GM10248 (cell line): ENCODE measurements around the gene FNBP1.

Experiments
- CTCF ChIA-PET: fragments of 300-600 bp; sonication (Branson Sonifier 250); formaldehyde crosslinking; extraction: SDS; loops from one replicate; lab custom pipeline; 2021; ENCODE audit warnings: antibody characterized with exemption; lab: Yijun Ruan, JAX
- POLR2A ChIA-PET: fragments of 350-650 bp; sonication (Branson Sonifier 250); formaldehyde crosslinking; extraction: SDS; loops from one replicate; lab custom pipeline; 2020; ENCODE audit warnings: antibody characterized with exemption; lab: Yijun Ruan, JAX
- DNase-seq: peaks from one replicate; pipeline ENCODE4 v3.0.0; 2012; ENCODE audit errors: extremely low spot score
- CTCF ChIP-seq: IDR thresholded peaks from 2 replicates; pipeline ENCODE4 v1.5.1; 2012; ENCODE audit warnings: mild to moderate bottlenecking, low read depth; ENCODE audit errors: extremely low read depth, missing control alignments, control extremely low read depth

FNBP1 gene

GRCh38 chr9:129878291-129878690, 164.7 kb downstream of the FNBP1 start:
- DNase-seq, result no peak
- CTCF ChIA-PET, result no interaction called here
- TF ChIP-seq CTCF, result no peak
- POLR2A ChIA-PET, result interaction anchor here (0.6 kb wide), 1 partner anchor 60 kb away, joined by 5 read pairs; no protein-coding TSS in a partner anchor

DNA sequence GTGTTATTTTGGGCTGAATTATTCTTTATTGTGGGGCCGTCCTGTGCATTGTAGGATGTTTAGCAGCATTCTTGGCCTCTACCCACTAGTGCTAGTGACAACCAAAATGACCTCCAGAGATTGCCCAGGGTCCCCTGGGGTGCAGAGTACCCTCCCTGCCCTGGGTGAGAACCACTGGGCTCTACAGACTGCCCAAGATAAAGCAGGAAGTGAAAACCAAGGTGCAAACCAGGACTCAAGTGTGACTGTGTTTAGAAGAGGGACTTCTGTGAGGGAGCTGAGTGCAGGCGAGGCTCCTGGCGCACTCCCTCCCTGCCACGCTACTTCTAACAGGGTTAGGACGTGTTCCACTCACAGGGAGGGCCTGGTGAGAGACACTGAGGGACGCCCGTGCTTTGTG, 166.2 kb downstream of the FNBP1 start:
- POLR2A ChIA-PET, result no interaction called here
- CTCF ChIA-PET, result interaction anchor here (2.0 kb wide), 1 partner anchor 8 kb away, joined by 6 read pairs; no protein-coding TSS in a partner anchor
- no peak for DNase-seq
- TF ChIP-seq CTCF, result no peak

GRCh38 chr9:129875687-129876395, 167.1 kb downstream of the FNBP1 start:
- DNase-seq, result no peak
- no peak for TF ChIP-seq CTCF
- ChIA-PET POLR2A (no interaction called here), CTCF (interaction anchor here (2.0 kb wide), 1 partner anchor 9 kb away, joined by 6 read pairs; no protein-coding TSS in a partner anchor)

DNA sequence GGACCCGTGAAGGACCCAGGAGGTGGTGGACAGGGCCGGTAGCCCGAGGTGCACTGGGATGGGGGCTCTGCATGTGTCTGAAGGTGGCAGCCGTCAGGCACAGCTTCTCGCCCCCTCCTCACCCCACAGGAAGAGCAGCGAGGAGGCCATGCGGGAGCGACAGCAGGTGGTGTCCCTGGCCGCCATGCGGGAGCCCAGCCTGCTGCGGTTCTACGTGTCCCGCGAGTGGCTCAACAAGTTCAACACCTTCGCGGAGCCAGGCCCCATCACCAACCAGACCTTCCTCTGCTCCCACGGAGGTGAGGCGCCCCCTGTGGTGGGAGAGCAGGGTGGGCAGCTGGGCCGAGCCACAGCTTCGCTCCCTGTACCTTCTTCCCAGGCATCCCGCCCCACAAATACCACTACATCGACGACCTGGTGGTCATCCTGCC, 167.8 kb downstream of the FNBP1 start:
- ChIA-PET POLR2A (no interaction called here), CTCF (interaction anchor here (1.5 to 2.0 kb wide), 2 partner anchors 10 kb away, joined by 4 to 6 read pairs; no protein-coding TSS in a partner anchor)
- no peak for DNase-seq
- no peak for TF ChIP-seq CTCF

GRCh38 chr9:129874261-129875101, 168.5 kb downstream of the FNBP1 start:
- POLR2A ChIA-PET, result no interaction called here
- DNase-seq, result no peak
- TF ChIP-seq CTCF, result no peak
- CTCF ChIA-PET, result interaction anchor here (0.7 to 1.5 kb wide), 2 partner anchors 10 to 27 kb away, joined by 3 to 4 read pairs; no protein-coding TSS in a partner anchor

- POLR2A ChIA-PET, result no interaction called here
- no peak for TF ChIP-seq CTCF
- CTCF ChIA-PET, result interaction anchor here (0.7 to 1.5 kb wide), 2 partner anchors 11 to 26 kb away, joined by 3 to 4 read pairs; no protein-coding TSS in a partner anchor
- DNase-seq, result no peak
Measured at GRCh38 chr9:129873563-129874190, 169.3 kb downstream of the FNBP1 start.
